Trophoblast cell (in vitro differentiated cells and primary cell): ENCODE results near the gene KRT24.

ENCODE experiments used
- DNase-seq, 2 donors: peaks; one replicate each; pipeline ENCODE4 v3.0.0-alpha.2; 2016
- H2AFZ ChIP-seq: 2 replicates; pipeline ENCODE4 v1.6.1; 2013; ENCODE audit warnings: low read length, moderate library complexity, mild to moderate bottlenecking; ENCODE audit not compliant: insufficient read depth, poor library complexity
- H2AK5ac ChIP-seq: 2 replicates; pipeline ENCODE4 v1.6.1; 2013; ENCODE audit warnings: mild to moderate bottlenecking, low read length
- H2BK120ac ChIP-seq: 2 replicates; pipeline ENCODE4 v1.6.1; 2013; ENCODE audit warnings: low read length, mild to moderate bottlenecking, moderate library complexity; ENCODE audit not compliant: insufficient read depth, poor library complexity
- H2BK12ac ChIP-seq: 2 replicates; pipeline ENCODE4 v1.6.1; 2013; ENCODE audit warnings: mild to moderate bottlenecking, low read length, moderate library complexity
- H2BK5ac ChIP-seq: 2 replicates; pipeline ENCODE4 v1.6.1; 2013; ENCODE audit warnings: low read length, low read depth, moderate library complexity, mild to moderate bottlenecking; ENCODE audit not compliant: poor library complexity
- H3K14ac ChIP-seq: 2 replicates; pipeline ENCODE4 v1.6.1; 2013; ENCODE audit warnings: mild to moderate bottlenecking, low read length
- H3K18ac ChIP-seq: 2 replicates; pipeline ENCODE4 v1.6.1; 2013; ENCODE audit warnings: mild to moderate bottlenecking, low read length
- H3K23ac ChIP-seq: 2 replicates; pipeline ENCODE4 v1.6.1; 2013; ENCODE audit warnings: low read length
- H3K27ac ChIP-seq: 2 replicates; pipeline ENCODE4 v1.5.1; 2013; ENCODE audit warnings: low read depth, mild to moderate bottlenecking, inconsistent platforms, low read length, moderate library complexity
- H3K27me3 ChIP-seq: 2 replicates; pipeline ENCODE4 v1.6.1; 2013; ENCODE audit warnings: inconsistent platforms, mild to moderate bottlenecking, low read length, moderate library complexity; ENCODE audit not compliant: insufficient read depth
- H3K36me3 ChIP-seq, 2 experiments: 1 replicate in 1 of 2; 2 replicates in 1 of 2; pipeline ENCODE4 v1.6.1; 2013; ENCODE audit warnings: low read length in 2 of 2, mild to moderate bottlenecking in 2 of 2, moderate library complexity in 1 of 2; ENCODE audit not compliant: insufficient read depth in 2 of 2, control insufficient read depth in 1 of 2
- H3K4ac ChIP-seq: 2 replicates; pipeline ENCODE4 v1.6.1; 2013; ENCODE audit warnings: low read depth, mild to moderate bottlenecking, low read length, moderate library complexity
- H3K4me1 ChIP-seq, 2 experiments: 1 replicate in 1 of 2; 2 replicates in 1 of 2; pipeline ENCODE4 v1.6.1; 2013; ENCODE audit warnings: low read length in 2 of 2, mild to moderate bottlenecking in 2 of 2, moderate library complexity in 1 of 2; ENCODE audit not compliant: insufficient read depth in 2 of 2, control insufficient read depth in 1 of 2
- H3K4me2 ChIP-seq: 2 replicates; pipeline ENCODE4 v1.6.1; 2013; ENCODE audit warnings: inconsistent platforms, mild to moderate bottlenecking, low read length, moderate library complexity
- H3K4me3 ChIP-seq: 2 replicates; pipeline ENCODE4 v1.5.1; 2013; ENCODE audit warnings: mild to moderate bottlenecking, low read depth, low read length, inconsistent platforms
- H3K79me1 ChIP-seq: one replicate; pipeline ENCODE4 v1.6.1; 2013; ENCODE audit warnings: low read length
- H3K79me2 ChIP-seq: 2 replicates; pipeline ENCODE4 v1.6.1; 2013; ENCODE audit warnings: low read length, mild to moderate bottlenecking; ENCODE audit not compliant: control insufficient read depth, insufficient read depth, poor library complexity
- H3K9ac ChIP-seq: 2 replicates; pipeline ENCODE4 v1.6.1; 2013; ENCODE audit warnings: mild to moderate bottlenecking, low read length
- H3K9me3 ChIP-seq: 2 replicates; pipeline ENCODE4 v1.6.1; 2013; ENCODE audit warnings: low read depth, mild to moderate bottlenecking, control low read depth, inconsistent platforms, low read length; ENCODE audit not compliant: insufficient read depth
- H4K12ac ChIP-seq: 2 replicates; pipeline ENCODE4 v1.6.1; 2013; ENCODE audit warnings: low read depth, mild to moderate bottlenecking, low read length, moderate library complexity
- H4K8ac ChIP-seq: 2 replicates; pipeline ENCODE4 v1.6.1; 2013; ENCODE audit warnings: low read depth, mild to moderate bottlenecking, low read length, moderate library complexity
- H4K91ac ChIP-seq: one replicate; pipeline ENCODE4 v1.6.1; 2013; ENCODE audit warnings: low read depth, mild to moderate bottlenecking, low read length, moderate library complexity
- WGBS: extraction: QIAGEN DNeasy Blood & Tissue Kit; methylation state at CpG from one replicate; pipeline ENCODE4 v1.1.7; 2013; ENCODE audit warnings: missing lambda C conversion rate; ENCODE audit not compliant: insufficient read length, insufficient coverage; ENCODE audit errors: extremely low coverage; 5-methylcytosine and 5-hydroxymethylcytosine counted together

Gene KRT24

DNA sequence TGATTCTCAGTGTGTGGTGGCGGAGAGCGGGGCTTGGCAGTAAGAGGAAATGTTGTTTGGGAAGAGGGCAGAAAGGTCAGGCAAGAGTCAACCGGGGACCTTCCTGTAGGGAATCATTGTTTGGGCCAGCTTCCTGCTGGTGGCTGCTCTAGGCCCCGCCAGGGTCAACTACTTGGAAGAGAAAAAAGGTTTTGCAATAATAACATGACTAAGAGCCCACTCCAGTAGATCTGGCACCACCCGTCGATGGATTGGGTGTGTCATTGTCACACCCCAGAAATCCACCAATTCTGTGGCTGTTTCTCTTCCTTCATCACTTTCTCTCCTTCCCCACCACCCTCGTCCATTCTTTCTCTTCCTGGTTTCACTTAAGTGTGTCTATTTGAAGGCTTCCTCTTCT is 4.2 kb upstream of the KRT24 start:
- no peak for DNase-seq
- no peak overlapping the region for H3K4ac ChIP-seq
- peaks cover 5 to 7% of the 10 kb centered on the region in 2 experiments for H3K4me1 ChIP-seq
- H3K18ac ChIP-seq: no peak overlapping the region
- no peaks in the 10 kb centered on the region for H3K27me3 ChIP-seq
- H3K23ac ChIP-seq: no peak overlapping the region
- H3K9ac ChIP-seq: no peak overlapping the region
- no peaks in the 10 kb centered on the region for H3K9me3 ChIP-seq
- no peak overlapping the region for H4K8ac ChIP-seq
- no CpG with 5 or more reads among the region's 7 CpGs for WGBS
- no peak overlapping the region for H4K91ac ChIP-seq
- no peaks in the 10 kb centered on the region for H3K79me1 ChIP-seq
- H3K4me3 ChIP-seq: no peak overlapping the region
- no peak overlapping the region for H2BK5ac ChIP-seq
- no peak overlapping the region for H3K4me2 ChIP-seq
- no peak overlapping the region for H2AFZ ChIP-seq
- H4K12ac ChIP-seq: no peak overlapping the region
- H3K27ac ChIP-seq: no peak overlapping the region
- no peak overlapping the region for H2BK12ac ChIP-seq
- H2BK120ac ChIP-seq: no peak overlapping the region
- H3K36me3 ChIP-seq: no peaks in the 10 kb centered on the region
- H3K79me2 ChIP-seq: no peaks in the 10 kb centered on the region
- H3K14ac ChIP-seq: no peak overlapping the region
- no peak overlapping the region for H2AK5ac ChIP-seq

DNA sequence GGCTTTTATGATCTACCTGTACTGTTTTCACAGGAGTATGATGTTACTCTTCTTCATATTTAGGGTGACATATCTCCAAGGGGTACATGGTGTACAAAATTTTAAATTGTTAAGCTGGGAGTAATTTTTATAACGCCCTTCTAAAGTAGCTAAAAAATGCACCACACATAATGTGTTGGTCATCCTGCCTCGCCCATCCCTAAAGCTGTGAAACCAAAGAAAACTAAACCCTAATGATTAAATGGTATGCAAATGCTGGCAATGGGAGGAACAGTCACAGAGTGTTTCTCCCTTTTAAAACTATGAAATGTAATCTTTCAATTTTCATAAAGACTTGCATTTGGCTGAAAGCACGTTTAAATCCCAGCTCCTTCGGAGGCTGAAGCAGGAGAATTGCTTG is 2.0 kb upstream of the KRT24 start:
- Histone ChIP-seq H3K4me1 (peaks cover 9 to 11% of the 10 kb centered on the region in 2 experiments), H2AK5ac (no peak overlapping the region), H3K4me3 (no peak overlapping the region), H3K23ac (no peak overlapping the region), H3K36me3 (no peaks in the 10 kb centered on the region), H3K18ac (no peak overlapping the region), H4K12ac (no peak overlapping the region), H2AFZ (no peak overlapping the region), H3K4me2 (no peak overlapping the region), H2BK12ac (no peak overlapping the region), H4K8ac (no peak overlapping the region), H2BK5ac (no peak overlapping the region), H3K9ac (no peak overlapping the region), H4K91ac (no peak overlapping the region), H3K79me2 (no peaks in the 10 kb centered on the region), H3K9me3 (no peaks in the 10 kb centered on the region), H3K4ac (no peak overlapping the region), H3K27ac (no peak overlapping the region), H3K79me1 (no peaks in the 10 kb centered on the region), H3K14ac (no peak overlapping the region), H3K27me3 (no peaks in the 10 kb centered on the region), H2BK120ac (no peak overlapping the region)
- no CpG with 5 or more reads among the region's 4 CpGs for WGBS
- DNase-seq: peak in 1 of 2 donors; percentile 8

DNA sequence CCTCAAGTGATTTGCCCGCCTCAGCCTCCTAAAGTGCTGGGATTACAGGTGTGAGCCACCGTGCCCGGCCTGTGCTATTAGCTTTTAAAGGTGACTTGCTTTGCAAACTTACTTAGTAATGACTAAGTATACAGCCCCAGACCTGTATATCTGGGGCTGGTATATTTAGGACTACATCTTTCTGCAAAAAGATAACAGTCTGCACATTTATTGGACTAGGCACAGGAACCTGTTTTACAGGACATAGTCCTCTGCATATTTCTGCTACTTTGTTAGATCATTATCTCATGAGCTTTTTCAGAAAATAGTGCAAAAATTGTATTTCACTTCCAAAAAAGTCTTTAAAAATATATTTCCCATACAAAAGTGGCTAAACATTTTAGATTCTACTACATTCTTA is 1.3 kb downstream of the KRT24 start:
- Histone ChIP-seq H3K27me3 (no peaks in the 10 kb centered on the region), H4K12ac (no peak overlapping the region)

DNA sequence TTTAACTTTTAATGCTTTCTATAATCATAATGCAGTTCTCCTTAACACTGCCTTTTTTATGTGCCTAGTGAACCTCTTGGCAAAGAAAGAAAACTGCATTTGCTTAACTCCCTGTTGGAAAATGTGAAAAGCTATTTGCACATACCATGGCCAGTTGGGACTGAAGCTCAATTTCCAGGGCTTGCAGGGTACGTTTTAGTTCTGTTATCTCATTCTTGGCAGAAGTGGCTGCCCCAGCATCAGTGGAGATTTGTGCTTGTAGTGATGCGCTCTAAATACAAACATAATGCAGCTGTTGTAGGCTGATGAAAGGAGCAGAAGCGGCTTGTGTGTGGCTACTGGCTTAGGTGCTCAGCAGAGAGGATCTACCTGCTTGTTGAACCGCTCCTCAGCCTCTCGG is 3.7 kb downstream of the KRT24 start:
- Histone ChIP-seq H3K4ac (no peak overlapping the region), H3K27me3 (no peaks in the 10 kb centered on the region), H3K14ac (no peak overlapping the region), H3K27ac (no peak overlapping the region), H3K79me2 (no peaks in the 10 kb centered on the region), H4K12ac (no peak overlapping the region), H4K91ac (no peak overlapping the region), H3K9ac (no peak overlapping the region), H2AFZ (no peak overlapping the region), H2BK120ac (no peak overlapping the region), H3K23ac (no peak overlapping the region), H4K8ac (no peak overlapping the region), H3K4me1 (peaks cover 9 to 11% of the 10 kb centered on the region in 2 experiments), H3K4me2 (no peak overlapping the region), H3K36me3 (no peaks in the 10 kb centered on the region), H2AK5ac (no peak overlapping the region), H3K9me3 (no peaks in the 10 kb centered on the region), H2BK5ac (no peak overlapping the region), H3K79me1 (peaks cover 2% of the 10 kb centered on the region), H3K18ac (no peak overlapping the region), H2BK12ac (no peak overlapping the region), H3K4me3 (no peak overlapping the region)
- WGBS: no CpG with 5 or more reads among the region's 5 CpGs
- no peak for DNase-seq

More for the DNA sequence above, 1.3 kb downstream of the KRT24 start:
- Histone ChIP-seq H3K79me1 (no peaks in the 10 kb centered on the region), H4K8ac (no peak overlapping the region), H3K23ac (no peak overlapping the region), H3K4ac (no peak overlapping the region), H2AFZ (no peak overlapping the region), H2BK12ac (no peak overlapping the region), H3K9me3 (no peaks in the 10 kb centered on the region), H2AK5ac (no peak overlapping the region), H3K14ac (no peak overlapping the region), H3K79me2 (no peaks in the 10 kb centered on the region), H3K4me1 (peaks cover 9 to 11% of the 10 kb centered on the region in 2 experiments), H3K4me3 (no peak overlapping the region), H3K4me2 (no peak overlapping the region), H3K18ac (no peak overlapping the region), H3K36me3 (no peaks in the 10 kb centered on the region), H3K27ac (no peak overlapping the region), H4K91ac (no peak overlapping the region), H2BK120ac (no peak overlapping the region), H2BK5ac (no peak overlapping the region), H3K9ac (no peak overlapping the region)
- peak; percentile 58 to 90 for DNase-seq
- WGBS: no CpG with 5 or more reads among the region's 3 CpGs
